CD4-positive, alpha-beta memory T cell (primary cell): ENCODE results near the gene CENPS. TPM values are rescaled to one million over a fixed set of nuclear protein-coding genes. Genes with fewer than 3 reads are reported as not detected.
"Not testable (repeated sequence)": the region's sequence is repeated elsewhere in the genome, so short reads cannot be mapped to it uniquely, and the experiment has no call there.

Source experiments
- CTCF ChIA-PET: fragments of 350-600 bp; sonication (Branson Sonifier 250); formaldehyde crosslinking; loops from one replicate; lab custom pipeline; 2021; ENCODE audit warnings: inconsistent platforms; ENCODE audit not compliant: partially characterized antibody; lab: Charles Lee
- POLR2A ChIA-PET: fragments of 350-600 bp; sonication (Branson Sonifier 250); formaldehyde crosslinking; loops from one replicate; lab custom pipeline; 2021; ENCODE audit not compliant: partially characterized antibody; lab: Charles Lee
- DNase-seq, 5 donors: peaks; one replicate each; pipeline versions ENCODE4 v3.0.0 to v3.0.0-alpha.2; 2020 to 2022; ENCODE audit warnings: mixed read lengths in 1 of 5
- H3K27ac ChIP-seq: one replicate; pipeline ENCODE4 v1.7.0; 2013; ENCODE audit warnings: low read depth, low read length
- H3K27me3 ChIP-seq: 2 replicates; pipeline ENCODE4 v1.7.0; 2013; ENCODE audit warnings: mild to moderate bottlenecking, low read length, moderate library complexity; ENCODE audit not compliant: insufficient read depth
- H3K36me3 ChIP-seq: 2 replicates; pipeline ENCODE4 v1.7.0; 2013; ENCODE audit warnings: mild to moderate bottlenecking, low read length, moderate library complexity; ENCODE audit not compliant: insufficient read depth
- H3K4me1 ChIP-seq: 2 replicates; pipeline ENCODE4 v1.7.0; 2013; ENCODE audit warnings: mild to moderate bottlenecking, low read length, moderate library complexity; ENCODE audit not compliant: insufficient read depth
- H3K4me3 ChIP-seq, 2 donors: one replicate each; pipeline ENCODE4 v1.7.0; 2013; ENCODE audit warnings: low read length in 2 of 2, mild to moderate bottlenecking in 1 of 2
- H3K9me3 ChIP-seq, 2 donors: one replicate each; pipeline ENCODE4 v1.7.0; 2013; ENCODE audit warnings: low read length in 2 of 2, control low read depth in 1 of 2; ENCODE audit not compliant: control insufficient read depth in 1 of 2
- H3K27ac Mint-ChIP-seq, 7 donors: one replicate each; pipeline ENCODE4 v1.8.0; 2020 to 2021; ENCODE audit warnings: mixed read lengths in 7 of 7, mild to moderate bottlenecking in 6 of 7, inconsistent platforms in 3 of 7, moderate library complexity in 3 of 7
- H3K27me3 Mint-ChIP-seq, 2 donors: one replicate each; pipeline ENCODE4 v1.8.0; 2020 to 2021; ENCODE audit warnings: mixed read lengths in 2 of 2
- H3K36me3 Mint-ChIP-seq, 2 donors: one replicate each; pipeline ENCODE4 v1.8.0; 2020 to 2021; ENCODE audit warnings: mixed read lengths in 2 of 2, inconsistent platforms in 1 of 2, mild to moderate bottlenecking in 1 of 2
- H3K4me1 Mint-ChIP-seq, 4 donors: one replicate each; pipeline ENCODE4 v1.8.0; 2020 to 2021; ENCODE audit warnings: mixed read lengths in 4 of 4, mild to moderate bottlenecking in 1 of 4
- H3K4me3 Mint-ChIP-seq, 8 donors: one replicate each; pipeline ENCODE4 v1.8.0; 2020 to 2021; ENCODE audit warnings: mixed read lengths in 8 of 8, mild to moderate bottlenecking in 7 of 8, moderate library complexity in 6 of 8, inconsistent platforms in 3 of 8
- H3K9me3 Mint-ChIP-seq, 8 donors: one replicate each; pipeline ENCODE4 v1.8.0; 2020 to 2021; ENCODE audit warnings: mixed read lengths in 8 of 8, mild to moderate bottlenecking in 5 of 8, inconsistent platforms in 3 of 8, moderate library complexity in 1 of 8
- intact Hi-C: fragments of 100-400 bp; cut with micrococcal nuclease; formaldehyde crosslinking; loops from one replicate; pipeline ENCODE4 v1.15.1; 2023
- polyA plus RNA-seq, 2 donors: library from polyadenylated mRNA; unstranded; fragments of 300-500 nt; fragmentation: Illumina TruSeq; gene quantifications; one replicate each; pipeline ENCODE4 v1.2.3, GENCODE V29; 2021
- total RNA-seq, 2 experiments: library from RNA; stranded (reverse); gene quantifications; one replicate each; pipeline ENCODE4 v1.2.3, GENCODE V29; 2021

CENPS gene
- total and polyA plus RNA-seq, 4 experiments from 2014 or later: 6.4 to 14.6 (median 7.5) TPM

DNA sequence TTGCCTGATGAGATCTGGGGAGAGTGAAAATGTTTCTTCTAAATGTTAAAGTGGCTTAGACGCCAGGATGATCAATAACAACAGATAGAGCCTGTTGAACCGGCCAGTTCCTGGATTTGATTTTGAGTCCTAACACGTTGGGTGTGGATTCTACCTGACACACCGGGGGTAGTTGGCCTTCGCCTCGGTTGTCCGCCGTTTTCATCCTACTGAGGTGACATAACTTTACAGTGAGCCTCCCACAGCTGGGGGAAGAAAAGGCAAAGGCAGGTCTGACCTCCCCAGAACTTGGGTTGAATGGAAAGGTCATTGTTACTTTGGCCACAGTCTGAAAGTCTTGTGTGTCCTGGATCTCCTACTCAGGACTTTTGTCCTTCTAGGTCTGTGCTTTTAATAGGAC, 30.2 kb upstream of the CENPS start:
- Mint-ChIP-seq H3K9me3 (no peaks in the 10 kb centered on the region), H3K27ac (peak overlapping the region in 6 of 7 donors; percentile 45 to 92 (median 82)), H3K4me1 (peaks cover 8 to 24% (median 18%) of the 10 kb centered on the region in 4 donors), H3K27me3 (no peaks in the 10 kb centered on the region), H3K36me3 (peaks cover 11 to 21% of the 10 kb centered on the region in 2 donors), H3K4me3 (peak overlapping the region; percentile 86 to 96 (median 92))
- H3K27me3 ChIP-seq: no peaks in the 10 kb centered on the region
- ChIA-PET CTCF (interaction anchor here (1.1 to 2.3 kb wide), 2 partner anchors 9 to 30 kb away, joined by 4 to 12 read pairs; partner anchors contain the start of gene CENPS), POLR2A (interaction anchor here (0.7 to 0.9 kb wide), 3 partner anchors 75 to 190 kb away, joined by 3 read pairs; partner anchors contain the start of gene KIF1B)
- DNase-seq: no peak
- H3K27ac ChIP-seq: peak overlapping the region; percentile 76
- no peaks in the 10 kb centered on the region for H3K9me3 ChIP-seq
- H3K4me1 ChIP-seq: peaks cover 20% of the 10 kb centered on the region
- H3K36me3 ChIP-seq: peaks cover 15% of the 10 kb centered on the region
- H3K4me3 ChIP-seq: no peak overlapping the region
- intact Hi-C loops: no loop called here

DNA sequence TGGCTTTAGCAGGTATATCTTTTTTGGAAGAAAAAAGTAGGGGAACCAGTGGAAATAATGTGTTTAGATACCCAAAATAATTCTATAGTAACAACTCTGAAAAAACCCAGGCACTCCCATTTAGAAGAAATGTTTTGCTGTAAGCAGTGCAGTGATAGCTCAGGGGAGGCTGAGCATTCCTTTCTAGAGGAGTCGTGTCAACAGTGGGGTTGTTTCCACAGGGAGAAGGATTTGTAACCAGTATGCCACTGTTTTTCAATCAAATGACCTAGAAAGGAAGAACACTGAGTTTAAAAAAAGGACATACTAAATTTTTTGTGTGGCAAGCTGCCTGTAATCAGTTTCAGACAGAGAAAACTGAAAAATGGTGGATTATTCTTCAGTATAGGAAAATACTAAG, 29.0 kb upstream of the CENPS start:
- Mint-ChIP-seq H3K27ac (no peak overlapping the region), H3K27me3 (no peaks in the 10 kb centered on the region), H3K36me3 (peaks cover 11 to 22% of the 10 kb centered on the region in 2 donors), H3K4me1 (peaks cover 8 to 24% (median 18%) of the 10 kb centered on the region in 4 donors), H3K9me3 (no peaks in the 10 kb centered on the region), H3K4me3 (no peak overlapping the region)
- Histone ChIP-seq H3K36me3 (peaks cover 17% of the 10 kb centered on the region), H3K9me3 (no peaks in the 10 kb centered on the region), H3K27ac (no peak overlapping the region), H3K4me3 (no peak overlapping the region), H3K4me1 (peaks cover 20% of the 10 kb centered on the region), H3K27me3 (no peaks in the 10 kb centered on the region)
- CTCF ChIA-PET: no interaction called here
- POLR2A ChIA-PET: no interaction called here
- no peak for DNase-seq
- intact Hi-C loops: no loop called here

DNA sequence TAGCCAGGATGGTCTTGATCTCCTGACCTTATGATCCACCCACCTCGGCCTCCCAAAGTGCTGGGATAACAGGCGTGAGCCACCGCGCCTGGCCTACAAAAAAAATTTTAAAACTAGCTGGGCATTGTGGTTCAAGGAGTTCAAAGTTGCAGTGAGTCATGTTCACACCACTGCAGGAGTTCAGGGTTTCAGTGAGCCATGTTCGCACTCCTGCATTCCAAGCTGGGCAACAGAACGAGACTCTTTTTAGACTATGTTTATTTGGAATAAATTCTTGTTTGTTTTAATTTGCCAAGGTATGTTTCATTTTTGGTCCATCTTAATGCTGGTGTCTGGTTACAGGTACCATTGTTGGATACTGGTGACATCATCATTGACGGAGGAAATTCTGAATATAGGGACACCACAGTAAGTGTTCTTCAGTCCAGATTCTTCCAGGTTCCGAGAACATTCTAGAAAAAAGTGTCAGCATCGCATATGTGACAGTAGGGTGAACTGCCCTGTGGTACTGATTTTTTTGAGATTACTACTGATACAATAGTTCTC, 27.4 kb upstream of the CENPS start:
- Mint-ChIP-seq H3K4me1 (peaks cover 8 to 23% (median 14%) of the 10 kb centered on the region in 4 donors), H3K9me3 (no peaks in the 10 kb centered on the region), H3K36me3 (peaks cover 19 to 34% of the 10 kb centered on the region in 2 donors), H3K27me3 (no peaks in the 10 kb centered on the region), H3K27ac (no peak overlapping the region), H3K4me3 (no peak overlapping the region)
- ChIA-PET CTCF (interaction anchor here (1.1 kb wide), 1 partner anchor 23 kb away, joined by 3 read pairs; no protein-coding TSS in a partner anchor), POLR2A (no interaction called here)
- Histone ChIP-seq H3K27ac (no peak overlapping the region), H3K4me3 (no peak overlapping the region), H3K36me3 (peaks cover 28% of the 10 kb centered on the region), H3K9me3 (no peaks in the 10 kb centered on the region), H3K4me1 (peaks cover 19% of the 10 kb centered on the region), H3K27me3 (no peaks in the 10 kb centered on the region)
- intact Hi-C loops: no loop called here
- DNase-seq: no peak

DNA sequence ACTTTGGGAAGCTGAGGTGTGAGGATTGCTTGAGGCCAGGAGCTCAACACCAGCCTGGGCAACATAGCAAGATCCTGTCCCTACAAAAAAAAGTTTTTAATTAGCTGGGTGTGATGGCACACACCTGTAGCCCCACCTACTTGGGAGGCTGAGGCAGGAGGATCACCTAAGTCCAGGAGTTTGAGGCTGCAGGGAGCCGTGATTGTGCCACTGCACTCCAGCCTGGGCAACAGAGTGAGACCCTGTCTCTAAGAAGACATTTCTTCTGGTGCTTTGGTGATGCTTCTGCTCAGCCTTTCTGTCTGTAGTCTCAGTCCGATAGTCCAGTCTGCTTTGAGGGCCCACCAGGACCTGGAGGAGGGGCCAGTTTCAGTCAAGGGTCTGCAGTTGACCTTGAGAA, 23.0 kb upstream of the CENPS start:
- H3K27ac Mint-ChIP-seq: no peak overlapping the region
- ChIA-PET POLR2A (interaction anchor here (1.8 kb wide), 1 partner anchor 9 kb away, joined by 6 read pairs; the partner anchor contains the start of gene PGD), CTCF (no interaction called here)
- H3K4me3 Mint-ChIP-seq: no peak overlapping the region
- intact Hi-C loops: no loop called here
- no peaks in the 10 kb centered on the region for H3K27me3 Mint-ChIP-seq
- DNase-seq: no peak
- no peaks in the 10 kb centered on the region for H3K4me1 Mint-ChIP-seq
- H3K27ac ChIP-seq: no peak overlapping the region
- H3K36me3 Mint-ChIP-seq: peaks cover 42 to 56% of the 10 kb centered on the region in 2 donors
- no peaks in the 10 kb centered on the region for H3K27me3 ChIP-seq
- no peaks in the 10 kb centered on the region for H3K9me3 Mint-ChIP-seq
- no peaks in the 10 kb centered on the region for H3K4me1 ChIP-seq
- no peak overlapping the region for H3K4me3 ChIP-seq
- no peaks in the 10 kb centered on the region for H3K9me3 ChIP-seq
- H3K36me3 ChIP-seq: peaks cover 54% of the 10 kb centered on the region

DNA sequence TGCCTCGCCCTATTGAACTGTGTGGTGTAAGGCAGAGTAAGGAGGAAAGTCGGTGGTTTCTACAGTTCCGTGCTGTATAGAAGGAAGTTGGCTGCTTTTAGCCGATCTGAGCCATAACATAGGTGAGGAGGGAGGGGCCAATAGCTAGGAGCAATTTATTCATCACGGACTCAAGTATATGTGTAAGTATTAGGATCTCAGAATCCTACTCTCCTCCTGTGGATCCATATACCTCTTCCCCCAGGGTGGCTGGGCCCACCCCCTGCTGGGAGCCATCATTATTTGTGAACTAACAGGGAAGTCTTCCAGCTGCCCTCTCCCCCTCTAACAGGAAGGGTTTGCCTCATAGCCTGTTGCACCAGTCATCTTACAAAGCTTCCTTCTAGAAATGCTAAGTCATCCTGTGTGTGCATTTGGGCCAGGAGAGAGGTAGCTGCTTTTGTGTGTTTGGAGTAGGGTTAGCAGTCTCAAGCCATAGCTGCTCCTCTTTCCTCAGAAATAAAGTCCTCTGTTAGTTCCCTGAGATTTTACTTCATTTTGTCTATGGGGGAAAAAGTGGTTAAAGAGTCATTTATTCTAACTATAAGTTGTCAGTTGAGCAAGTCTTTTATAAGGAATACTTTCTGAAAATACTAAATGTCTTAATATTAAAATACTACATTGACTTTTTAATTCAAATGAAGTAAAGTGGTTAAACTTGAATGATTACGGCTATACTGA, 14.9 kb upstream of the CENPS start:
- Mint-ChIP-seq H3K4me3 (peak overlapping the region in 3 of 8 donors; percentile 9 to 47 (median 27)), H3K27me3 (no peaks in the 10 kb centered on the region), H3K27ac (peak overlapping the region in 5 of 7 donors; percentile 68 to 92 (median 78)), H3K36me3 (peaks cover 63 to 77% of the 10 kb centered on the region in 2 donors), H3K9me3 (no peaks in the 10 kb centered on the region), H3K4me1 (peaks cover 2 to 9% (median 6%) of the 10 kb centered on the region in 4 donors)
- peaks cover 30% of the 10 kb centered on the region for H3K36me3 ChIP-seq
- DNase-seq: no peak
- ChIA-PET POLR2A (interaction anchor here (1.0 kb wide), 1 partner anchor 206 kb away, joined by 3 read pairs; no protein-coding TSS in a partner anchor), CTCF (no interaction called here)
- H3K27me3 ChIP-seq: no peaks in the 10 kb centered on the region
- H3K9me3 ChIP-seq: no peaks in the 10 kb centered on the region
- intact Hi-C loops: no loop called here
- no peak overlapping the region for H3K27ac ChIP-seq
- no peaks in the 10 kb centered on the region for H3K4me1 ChIP-seq
- no peak overlapping the region for H3K4me3 ChIP-seq

DNA sequence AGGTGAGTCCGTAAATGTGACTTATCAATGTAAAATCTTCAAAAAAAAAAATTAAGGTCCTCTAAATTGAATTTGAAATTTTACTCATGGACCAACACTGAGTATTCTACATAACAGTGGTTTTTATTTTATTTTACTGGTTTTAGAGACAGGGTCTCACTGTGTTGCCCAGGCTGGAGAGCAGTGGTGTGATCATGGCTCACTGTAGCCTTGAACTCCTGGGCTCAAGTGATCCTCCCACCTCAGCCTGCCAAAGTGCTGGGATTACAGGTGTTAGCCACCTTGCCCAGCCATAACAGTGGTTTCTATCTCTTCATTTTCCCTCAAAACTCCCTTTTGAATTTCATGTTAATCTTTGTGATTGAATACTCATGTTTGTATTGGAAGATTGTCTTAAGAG, 14.3 kb upstream of the CENPS start:
- H3K27ac ChIP-seq, H3K27me3 Mint-ChIP-seq, CTCF ChIA-PET, H3K9me3 ChIP-seq, H3K27me3 ChIP-seq, H3K4me1 ChIP-seq, DNase-seq, H3K4me3 Mint-ChIP-seq, intact Hi-C loops, H3K4me1 Mint-ChIP-seq, H3K4me3 ChIP-seq, H3K9me3 Mint-ChIP-seq: not testable (repeated sequence)
- POLR2A ChIA-PET: interaction anchor here (1.0 kb wide), 1 partner anchor 206 kb away, joined by 3 read pairs; no protein-coding TSS in a partner anchor
- H3K36me3 Mint-ChIP-seq: peaks cover 64 to 75% of the 10 kb centered on the region in 2 donors
- peak overlapping the region in 1 of 7 donors; percentile 32 for H3K27ac Mint-ChIP-seq
- H3K36me3 ChIP-seq: peaks cover 30% of the 10 kb centered on the region

DNA sequence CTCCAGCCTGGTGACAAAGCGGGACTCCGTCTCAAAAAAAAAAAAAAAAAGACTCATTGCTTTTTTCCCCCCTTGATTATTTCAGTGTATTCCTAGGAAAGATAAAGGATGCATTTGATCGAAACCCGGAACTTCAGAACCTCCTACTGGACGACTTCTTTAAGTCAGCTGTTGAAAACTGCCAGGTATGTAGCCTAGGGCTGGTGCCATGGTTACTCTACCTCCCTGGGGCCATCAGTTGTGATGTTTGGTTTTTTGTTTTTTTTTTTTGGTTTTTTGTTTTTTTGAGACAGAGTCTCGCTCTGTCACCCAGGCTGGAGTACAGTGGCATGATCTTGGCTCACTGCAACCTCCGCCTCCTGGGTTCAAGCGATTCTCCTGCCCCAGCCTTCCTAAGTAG, 11.5 kb upstream of the CENPS start:
- H3K4me1 ChIP-seq, H3K9me3 Mint-ChIP-seq, H3K27me3 Mint-ChIP-seq, H3K9me3 ChIP-seq, H3K27ac ChIP-seq, POLR2A ChIA-PET, DNase-seq, H3K4me1 Mint-ChIP-seq, H3K27ac Mint-ChIP-seq, H3K4me3 ChIP-seq, CTCF ChIA-PET, H3K36me3 ChIP-seq, H3K4me3 Mint-ChIP-seq, intact Hi-C loops, H3K27me3 ChIP-seq: not testable (repeated sequence)
- peaks cover 43 to 55% of the 10 kb centered on the region in 2 donors for H3K36me3 Mint-ChIP-seq
